Measurements from ENCODE around the gene ERICH6B. TPM values are rescaled to one million over a fixed set of nuclear protein-coding genes. Genes with fewer than 3 reads are reported as not detected.

The ERICH6B gene
- total RNA-seq, 4 donors from 2014 or later, result not detected

DNA sequence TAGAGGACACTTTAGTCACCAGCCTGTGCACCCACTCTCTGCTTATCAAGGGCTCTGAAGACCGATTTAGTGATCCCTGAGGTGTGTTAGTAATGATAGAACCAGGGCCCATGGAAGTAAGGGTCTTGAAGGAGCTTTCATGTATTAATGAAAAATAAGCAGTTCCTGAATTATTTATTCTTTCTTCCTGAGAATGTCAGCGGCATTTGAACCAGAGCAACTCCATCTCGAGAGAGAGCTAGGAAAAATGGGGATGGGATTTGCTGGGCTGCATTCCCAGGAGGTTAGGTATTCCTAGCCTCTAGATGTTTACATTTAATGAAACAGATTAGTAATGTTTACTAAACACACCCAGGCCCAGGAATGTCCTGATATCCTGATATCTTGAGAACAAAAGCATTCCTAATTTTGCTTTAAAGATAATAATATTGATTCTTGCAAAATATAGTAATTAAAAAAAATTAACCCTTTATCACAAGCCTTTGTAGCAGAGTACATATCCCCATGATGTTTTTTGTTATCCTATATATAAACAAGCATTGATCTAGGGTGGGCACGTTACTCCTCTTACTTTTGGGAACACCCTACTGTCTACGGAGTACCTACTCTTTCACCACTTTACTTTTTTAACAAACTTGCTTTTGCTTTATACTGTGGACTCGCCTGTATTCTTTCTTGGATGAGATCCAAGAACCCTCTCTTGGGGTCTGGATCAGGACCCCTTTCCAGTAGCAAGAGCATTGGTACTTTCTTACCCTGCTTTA, 87.7 kb downstream of the ERICH6B start:
- Histone ChIP-seq H3K4me3 (no peak overlapping the region), H3K27me3 (no peaks in the 10 kb centered on the region), H3K9me3 (no peaks in the 10 kb centered on the region), H3K4me1 (peaks cover 0 to 7% (median 3%) of the 10 kb centered on the region in 4 donors), H3K36me3 (peaks cover 13 to 81% (median 52%) of the 10 kb centered on the region in 4 donors), H3K27ac (replicated peaks in 1 of 4) (no peak overlapping the region)
- WGBS, result 70% methylated on average over 6 of the region's 6 CpGs
- intact Hi-C loops (cut with DNase I), result no loop called here
- TF ChIP-seq CTCF (IDR thresholded peaks at IDR 0.05), result no peak
- TF ChIP-seq EP300 (IDR thresholded peaks at IDR 0.05), result no peak
- no peak for TF ChIP-seq POLR2A (IDR thresholded peaks at IDR 0.05; ENCODE audit: low read depth)
- TF ChIP-seq POLR2AphosphoS5 (IDR thresholded peaks at IDR 0.05), result no peak
- no peak for DNase-seq (ENCODE audit: extremely low spot score)

- 81% methylated on average over 2 of the region's 2 CpGs for WGBS
- H3K4me1 ChIP-seq, result peaks cover 0 to 4% (median 2%) of the 10 kb centered on the region in 4 donors
- peaks cover 22 to 71% (median 48%) of the 10 kb centered on the region in 4 donors for H3K36me3 ChIP-seq
- intact Hi-C loops (cut with DNase I), result no loop called here
- no peak for DNase-seq (ENCODE audit: extremely low spot score)
- H3K9me3 ChIP-seq, result no peaks in the 10 kb centered on the region
- no peak overlapping the region for H3K4me3 ChIP-seq
- no peak for TF ChIP-seq EP300 (IDR thresholded peaks at IDR 0.05)
- TF ChIP-seq CTCF (IDR thresholded peaks at IDR 0.05), result no peak
- no peak for TF ChIP-seq POLR2AphosphoS5 (IDR thresholded peaks at IDR 0.05)
- no peak for TF ChIP-seq POLR2A (IDR thresholded peaks at IDR 0.05; ENCODE audit: low read depth)
- no peaks in the 10 kb centered on the region for H3K27me3 ChIP-seq
- no peak overlapping the region for H3K27ac ChIP-seq (replicated peaks in 1 of 4)
Measured at GRCh38 chr13:45522571-45522970, 93.0 kb downstream of the ERICH6B start.

DNA sequence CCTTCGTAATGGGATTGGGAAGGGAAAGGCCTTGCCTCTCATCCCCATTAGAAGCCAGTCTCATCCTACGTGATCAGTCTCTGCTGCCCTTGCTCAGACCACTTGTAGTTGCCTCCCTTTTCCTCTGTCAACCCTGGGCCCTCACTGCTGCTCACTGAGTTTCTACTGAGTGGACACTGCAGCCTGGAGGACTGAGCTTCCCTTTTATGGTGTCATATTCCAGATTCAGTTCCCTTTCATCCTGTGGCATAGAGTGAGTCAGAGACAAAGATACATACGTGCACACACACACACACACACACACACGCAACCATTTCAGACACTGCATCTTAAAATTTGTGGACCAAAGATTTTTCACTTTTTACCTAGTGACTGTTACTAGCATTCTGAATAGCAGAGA, 94.2 kb downstream of the ERICH6B start:
- H3K27ac ChIP-seq (replicated peaks in 1 of 4), result no peak overlapping the region
- intact Hi-C loops (cut with DNase I), result no loop called here
- TF ChIP-seq EP300 (IDR thresholded peaks at IDR 0.05), result no peak
- TF ChIP-seq CTCF (IDR thresholded peaks at IDR 0.05), result no peak
- TF ChIP-seq POLR2AphosphoS5 (IDR thresholded peaks at IDR 0.05), result no peak
- no peaks in the 10 kb centered on the region for H3K4me1 ChIP-seq
- H3K27me3 ChIP-seq, result no peaks in the 10 kb centered on the region
- H3K4me3 ChIP-seq, result no peak overlapping the region
- no peaks in the 10 kb centered on the region for H3K9me3 ChIP-seq
- 81% methylated on average over 4 of the region's 4 CpGs for WGBS
- H3K36me3 ChIP-seq, result peaks cover 22 to 72% (median 55%) of the 10 kb centered on the region in 4 donors
- DNase-seq (ENCODE audit: extremely low spot score), result no peak

GRCh38 chr13:45519493-45519892, 96.0 kb downstream of the ERICH6B start:
- no peak overlapping the region for H3K27ac ChIP-seq (replicated peaks in 1 of 4)
- TF ChIP-seq POLR2A (IDR thresholded peaks at IDR 0.05; ENCODE audit: low read depth) (no peak), CTCF (IDR thresholded peaks at IDR 0.05) (no peak), EP300 (IDR thresholded peaks at IDR 0.05) (no peak), POLR2AphosphoS5 (IDR thresholded peaks at IDR 0.05) (no peak)
- H3K27me3 ChIP-seq, result no peaks in the 10 kb centered on the region
- 93% methylated on average over 4 of the region's 4 CpGs for WGBS
- H3K4me3 ChIP-seq, result no peak overlapping the region
- intact Hi-C loops (cut with DNase I), result loop anchor here (10.0 kb wide), 1 partner anchor 645 kb away; no protein-coding TSS in a partner anchor
- H3K9me3 ChIP-seq, result no peaks in the 10 kb centered on the region
- no peaks in the 10 kb centered on the region for H3K4me1 ChIP-seq
- peaks cover 27 to 78% (median 63%) of the 10 kb centered on the region in 4 donors for H3K36me3 ChIP-seq
- no peak for DNase-seq (ENCODE audit: extremely low spot score)

Measured in esophagus muscularis mucosa (tissue), 4 donors.